ENCODE data around the gene MAGOHB.

MAGOHB gene

GRCh38 chr12:10557766-10558165 is 55.6 kb downstream of the MAGOHB start:
- no CpG with 5 or more reads among the region's 2 CpGs for WGBS (ENCODE audit: insufficient coverage, insufficient read length)
- no peak for DNase-seq (ENCODE audit: low read depth, low spot score)
- peaks cover 1% of the 10 kb centered on the region; the same call in 1 of the 2 replicates for H3K4me1 ChIP-seq (ENCODE audit: control insufficient read depth, insufficient read depth, low read length)
- H3K4me3 ChIP-seq (ENCODE audit: low read length) = no peak overlapping the region
- no peaks in the 10 kb centered on the region for H3K9me3 ChIP-seq (ENCODE audit: control insufficient read depth, insufficient read depth, low read length)
- H3K27me3 ChIP-seq (ENCODE audit: control insufficient read depth, insufficient read depth, low read length) = no peaks in the 10 kb centered on the region
- H3K27ac ChIP-seq (ENCODE audit: low read length) = no peak overlapping the region
- no peaks in the 10 kb centered on the region for H3K36me3 ChIP-seq (ENCODE audit: control insufficient read depth, insufficient read depth, low read length)

GRCh38 chr12:10557329-10557728 is 56.1 kb downstream of the MAGOHB start:
- WGBS (ENCODE audit: insufficient coverage, insufficient read length) = no CpG with 5 or more reads among the region's 6 CpGs
- no peak overlapping the region for H3K27ac ChIP-seq (ENCODE audit: low read length)
- DNase-seq (ENCODE audit: low read depth, low spot score) = no peak
- H3K9me3 ChIP-seq (ENCODE audit: control insufficient read depth, insufficient read depth, low read length) = no peaks in the 10 kb centered on the region
- H3K27me3 ChIP-seq (ENCODE audit: control insufficient read depth, insufficient read depth, low read length) = no peaks in the 10 kb centered on the region
- H3K4me1 ChIP-seq (ENCODE audit: control insufficient read depth, insufficient read depth, low read length) = peaks cover 1% of the 10 kb centered on the region; the same call in 1 of the 2 replicates
- no peaks in the 10 kb centered on the region for H3K36me3 ChIP-seq (ENCODE audit: control insufficient read depth, insufficient read depth, low read length)
- H3K4me3 ChIP-seq (ENCODE audit: low read length) = no peak overlapping the region

GRCh38 chr12:10554756-10555481 is 58.5 kb downstream of the MAGOHB start:
- no peak for DNase-seq (ENCODE audit: low read depth, low spot score)
- no CpG with 5 or more reads among the region's 7 CpGs for WGBS (ENCODE audit: insufficient coverage, insufficient read length)
- no peaks in the 10 kb centered on the region for H3K9me3 ChIP-seq (ENCODE audit: control insufficient read depth, insufficient read depth, low read length)
- H3K27ac ChIP-seq (ENCODE audit: low read length) = no peak overlapping the region
- H3K27me3 ChIP-seq (ENCODE audit: control insufficient read depth, insufficient read depth, low read length) = no peaks in the 10 kb centered on the region
- H3K4me3 ChIP-seq (ENCODE audit: low read length) = no peak overlapping the region
- H3K36me3 ChIP-seq (ENCODE audit: control insufficient read depth, insufficient read depth, low read length) = no peaks in the 10 kb centered on the region
- peaks cover 1% of the 10 kb centered on the region; the same call in 1 of the 2 replicates for H3K4me1 ChIP-seq (ENCODE audit: control insufficient read depth, insufficient read depth, low read length)

- H3K27ac ChIP-seq (ENCODE audit: low read length) = no peak overlapping the region
- WGBS (ENCODE audit: insufficient coverage, insufficient read length) = no CpG with 5 or more reads among the region's 6 CpGs
- DNase-seq (ENCODE audit: low read depth, low spot score) = no peak
- peaks cover 1% of the 10 kb centered on the region; the same call in 1 of the 2 replicates for H3K4me1 ChIP-seq (ENCODE audit: control insufficient read depth, insufficient read depth, low read length)
- H3K4me3 ChIP-seq (ENCODE audit: low read length) = no peak overlapping the region
- H3K36me3 ChIP-seq (ENCODE audit: control insufficient read depth, insufficient read depth, low read length) = no peaks in the 10 kb centered on the region
- no peaks in the 10 kb centered on the region for H3K9me3 ChIP-seq (ENCODE audit: control insufficient read depth, insufficient read depth, low read length)
- no peaks in the 10 kb centered on the region for H3K27me3 ChIP-seq (ENCODE audit: control insufficient read depth, insufficient read depth, low read length)
Observed at GRCh38 chr12:10554228-10554755, 59.1 kb downstream of the MAGOHB start.
